Measurements from ENCODE around the gene ZNF358.

The ZNF358 gene

GRCh38 chr19:7521551-7522071 lies 5.7 kb downstream of the ZNF358 start:
- peak overlapping the region; percentile 70 for H3K4me3 ChIP-seq (ENCODE audit: low read depth, low read length)
- ChIA-PET CTCF (interaction anchor here (0.6 to 3.8 kb wide), 4 partner anchors 12 to 167 kb away, joined by 3 to 21 read pairs (median 8); partner anchors contain the start of gene PNPLA6), POLR2A (interaction anchor here (0.6 to 3.0 kb wide), 4 partner anchors 12 to 129 kb away, joined by 3 to 42 read pairs (median 4); partner anchors contain the start of gene PNPLA6)
- DNase-seq (ENCODE audit: low read depth, low spot score), result no peak
- TF ChIP-seq CTCF (IDR thresholded peaks at IDR 0.05; ENCODE audit: insufficient read depth, low read length, missing control alignments), result no peak

GRCh38 chr19:7522072-7522922 lies 6.4 kb downstream of the ZNF358 start, which contains the start of gene MCOLN1:
Gene MCOLN1 (plus strand): TSS chr19:7522624. CDS start chr19:7522751, 127 bp downstream.
- TF ChIP-seq CTCF (IDR thresholded peaks at IDR 0.05; ENCODE audit: insufficient read depth, low read length, missing control alignments), result no peak
- POLR2A ChIA-PET, result interaction anchor here (0.6 to 3.0 kb wide), 7 partner anchors 11 to 164 kb away, joined by 3 to 42 read pairs (median 3); partner anchors contain the start of gene PNPLA6
- H3K4me3 ChIP-seq (ENCODE audit: low read depth, low read length), result peak within 1 kb of the TSS; percentile 70

GRCh38 chr19:7522923-7523667 lies 7.2 kb downstream of the ZNF358 start:
- DNase-seq (ENCODE audit: low read depth, low spot score), result no peak
- ChIA-PET CTCF (interaction anchor here (0.6 to 3.8 kb wide), 3 partner anchors 10 to 169 kb away, joined by 3 to 21 read pairs (median 11); no protein-coding TSS in a partner anchor), POLR2A (interaction anchor here (0.6 to 3.0 kb wide), 6 partner anchors 11 to 550 kb away, joined by 3 to 42 read pairs (median 4); partner anchors contain the start of gene PNPLA6)
- no peak for TF ChIP-seq CTCF (IDR thresholded peaks at IDR 0.05; ENCODE audit: insufficient read depth, low read length, missing control alignments)
- peak overlapping the region; percentile 70 for H3K4me3 ChIP-seq (ENCODE audit: low read depth, low read length)

More at GRCh38 chr19:7522072-7522922, 6.4 kb downstream of the ZNF358 start, which contains the start of gene MCOLN1:
- CTCF ChIA-PET, result interaction anchor here (0.6 to 3.8 kb wide), 4 partner anchors 11 to 168 kb away, joined by 3 to 21 read pairs (median 8); a partner anchor contains a TSS
- DNase-seq (ENCODE audit: low read depth, low spot score), result peak; percentile 46

GRCh38 chr19:7524523-7524922 lies 8.6 kb downstream of the ZNF358 start:
- H3K4me3 ChIP-seq (ENCODE audit: low read depth, low read length), result no peak overlapping the region
- no peak for TF ChIP-seq CTCF (IDR thresholded peaks at IDR 0.05; ENCODE audit: insufficient read depth, low read length, missing control alignments)
- no peak for DNase-seq (ENCODE audit: low read depth, low spot score)
- ChIA-PET CTCF (interaction anchor here (3.8 kb wide), 1 partner anchor 170 kb away, joined by 21 read pairs; no protein-coding TSS in a partner anchor), POLR2A (interaction anchor here (3.0 kb wide), 1 partner anchor 9 kb away, joined by 42 read pairs; the partner anchor contains the start of gene PNPLA6)

GRCh38 chr19:7524992-7525739 lies 9.3 kb downstream of the ZNF358 start:
- no peak for TF ChIP-seq CTCF (IDR thresholded peaks at IDR 0.05; ENCODE audit: insufficient read depth, low read length, missing control alignments)
- CTCF ChIA-PET, result no interaction called here
- H3K4me3 ChIP-seq (ENCODE audit: low read depth, low read length), result no peak overlapping the region
- no peak for DNase-seq (ENCODE audit: low read depth, low spot score)
- POLR2A ChIA-PET, result no interaction called here

Data from AG04449 (cell line).